EL (cell line): Measurements from ENCODE around the gene HRC.
"Not testable (repeated sequence)": the region's sequence is repeated elsewhere in the genome, so short reads cannot be mapped to it uniquely, and the experiment has no call there.

Experiments used
- DNase-seq: peaks from one replicate; pipeline ENCODE4 v3.0.0-alpha.2; 2016

The HRC gene

DNA sequence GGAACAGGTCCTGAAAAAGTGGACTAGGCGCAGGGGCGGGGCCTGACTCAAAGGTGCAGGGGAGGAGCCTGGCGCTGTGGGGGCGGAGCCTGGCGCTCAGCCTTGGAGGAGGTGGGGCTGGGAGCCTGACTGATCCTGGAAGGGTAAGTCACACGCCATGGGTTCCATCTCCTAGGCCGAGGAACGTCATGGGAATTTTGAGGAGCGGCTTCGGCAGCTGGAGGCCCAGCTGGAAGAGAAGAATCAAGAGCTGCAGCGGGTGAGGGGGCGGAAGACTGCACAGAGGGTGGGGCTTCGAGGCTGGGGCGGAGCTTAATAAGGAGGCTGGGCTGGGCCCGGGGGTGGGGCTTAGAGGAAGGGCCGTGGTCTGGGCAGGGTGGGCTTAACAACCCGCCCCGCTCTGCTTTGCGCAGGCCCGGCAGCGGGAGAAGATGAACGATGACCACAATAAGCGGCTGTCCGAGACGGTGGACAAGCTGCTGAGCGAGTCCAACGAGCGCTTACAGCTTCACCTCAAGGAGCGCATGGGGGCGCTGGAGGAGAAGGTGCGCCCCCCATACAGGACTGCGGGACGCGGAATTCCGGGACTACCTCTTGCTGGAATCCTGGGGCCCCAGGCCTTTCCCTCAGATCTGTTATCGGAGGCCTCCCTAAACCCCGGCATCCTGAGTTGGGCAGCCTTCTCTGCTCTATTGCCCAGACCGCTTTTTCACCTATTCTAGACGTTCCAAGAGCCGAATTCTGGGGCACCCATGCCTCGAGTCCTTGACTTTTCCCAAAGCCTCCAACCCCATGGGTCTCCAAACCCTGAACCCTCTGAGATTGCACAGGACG lies 21.4 kb downstream of the HRC start:
- peak; percentile 70 for DNase-seq

DNA sequence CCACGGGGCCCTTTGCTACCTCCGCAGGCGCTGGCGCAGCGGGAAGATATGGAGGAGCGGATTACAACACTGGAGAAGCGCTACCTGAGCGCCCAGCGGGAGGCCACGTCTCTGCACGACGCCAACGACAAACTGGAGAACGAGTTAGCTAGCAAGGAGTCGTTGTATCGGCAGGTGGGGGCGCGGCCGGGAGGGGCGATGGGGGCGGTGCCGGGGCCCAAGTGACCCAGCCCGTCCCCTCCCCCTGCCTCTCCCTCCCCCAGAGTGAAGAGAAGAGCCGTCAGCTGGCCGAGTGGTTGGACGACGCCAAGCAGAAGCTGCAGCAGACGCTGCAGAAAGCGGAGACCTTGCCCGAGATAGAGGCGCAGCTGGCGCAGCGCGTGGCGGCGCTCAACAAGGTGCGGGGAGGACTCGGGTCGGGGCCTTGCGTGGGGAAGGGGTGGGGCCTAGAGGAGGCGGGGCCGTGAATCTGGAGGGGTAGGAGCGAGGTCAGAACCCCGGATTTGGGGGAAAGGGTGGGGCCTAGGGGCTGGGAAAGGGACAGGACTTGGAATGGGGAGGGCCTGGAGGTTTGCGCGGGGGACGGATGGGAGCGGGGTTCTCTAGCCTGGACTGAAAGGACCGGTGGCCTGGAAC lies 22.1 kb downstream of the HRC start:
- DNase-seq = no peak

DNA sequence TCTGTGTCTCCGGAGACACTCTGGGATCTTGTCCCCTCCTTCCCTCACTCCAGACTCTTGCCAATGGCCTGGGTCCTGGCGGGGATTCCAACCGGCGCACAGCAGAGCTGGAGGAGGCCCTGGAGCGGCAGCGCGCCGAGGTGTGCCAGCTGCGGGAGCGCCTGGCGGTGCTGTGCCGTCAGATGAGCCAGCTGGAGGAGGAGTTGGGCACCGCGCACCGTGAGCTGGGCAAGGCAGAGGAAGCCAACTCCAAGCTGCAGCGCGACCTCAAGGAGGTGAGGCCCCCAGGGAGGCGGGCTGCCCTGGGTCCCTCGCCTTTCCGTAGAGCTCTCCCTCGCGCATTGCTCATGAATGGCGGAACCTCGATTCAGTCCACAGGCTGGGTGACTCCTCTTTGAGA lies 24.9 kb downstream of the HRC start:
- no peak for DNase-seq

DNA sequence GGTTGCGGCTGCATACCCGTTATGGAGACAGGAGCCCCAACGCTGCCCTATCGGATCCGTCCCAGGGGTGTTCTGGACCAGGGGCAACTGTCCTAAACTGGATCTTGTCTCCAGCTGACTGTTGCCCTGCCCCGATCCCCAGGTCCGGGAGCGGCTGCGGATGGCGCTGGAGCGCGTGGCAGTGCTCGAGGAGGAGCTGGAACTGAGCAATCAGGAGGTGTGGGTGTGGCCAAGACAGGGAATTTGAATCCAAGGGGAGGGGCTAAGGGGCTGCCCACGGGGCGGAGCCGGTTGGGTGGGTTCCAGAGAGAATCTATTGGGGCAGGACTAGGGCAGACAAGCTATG lies 26.0 kb downstream of the HRC start:
- DNase-seq = no peak

DNA sequence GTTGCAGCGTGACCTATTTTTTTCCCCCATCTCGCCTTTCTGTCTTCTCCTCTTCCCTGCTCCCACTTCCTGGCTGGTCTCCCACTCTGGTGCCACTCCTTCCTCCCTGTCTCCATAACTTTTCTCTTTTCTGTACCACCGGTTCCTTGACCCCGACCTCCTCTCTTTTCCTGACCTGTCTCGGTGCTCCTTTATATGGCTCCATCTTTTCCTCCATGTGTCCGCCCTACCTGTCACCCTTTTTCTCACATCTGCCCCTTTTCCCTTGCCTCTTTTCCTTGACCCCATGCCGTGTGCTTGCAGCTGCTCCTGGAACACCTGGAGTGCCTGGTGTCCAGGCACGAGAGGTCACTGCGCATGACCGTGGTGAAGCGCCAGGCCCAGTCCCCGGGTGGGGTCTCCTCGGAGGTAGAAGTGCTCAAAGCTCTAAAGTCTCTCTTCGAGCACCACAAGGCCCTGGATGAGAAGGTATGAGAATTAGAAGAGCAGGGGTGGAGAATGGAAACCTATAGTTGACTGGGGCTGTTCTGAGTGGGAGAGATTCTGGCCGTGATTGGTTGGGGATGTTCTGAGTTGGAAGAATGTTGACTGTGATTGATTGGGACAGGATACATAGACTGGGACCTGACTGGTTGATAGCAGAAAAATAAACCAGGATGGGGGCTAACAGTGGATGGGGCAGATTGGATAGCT lies 26.5 kb downstream of the HRC start:
- no peak for DNase-seq

DNA sequence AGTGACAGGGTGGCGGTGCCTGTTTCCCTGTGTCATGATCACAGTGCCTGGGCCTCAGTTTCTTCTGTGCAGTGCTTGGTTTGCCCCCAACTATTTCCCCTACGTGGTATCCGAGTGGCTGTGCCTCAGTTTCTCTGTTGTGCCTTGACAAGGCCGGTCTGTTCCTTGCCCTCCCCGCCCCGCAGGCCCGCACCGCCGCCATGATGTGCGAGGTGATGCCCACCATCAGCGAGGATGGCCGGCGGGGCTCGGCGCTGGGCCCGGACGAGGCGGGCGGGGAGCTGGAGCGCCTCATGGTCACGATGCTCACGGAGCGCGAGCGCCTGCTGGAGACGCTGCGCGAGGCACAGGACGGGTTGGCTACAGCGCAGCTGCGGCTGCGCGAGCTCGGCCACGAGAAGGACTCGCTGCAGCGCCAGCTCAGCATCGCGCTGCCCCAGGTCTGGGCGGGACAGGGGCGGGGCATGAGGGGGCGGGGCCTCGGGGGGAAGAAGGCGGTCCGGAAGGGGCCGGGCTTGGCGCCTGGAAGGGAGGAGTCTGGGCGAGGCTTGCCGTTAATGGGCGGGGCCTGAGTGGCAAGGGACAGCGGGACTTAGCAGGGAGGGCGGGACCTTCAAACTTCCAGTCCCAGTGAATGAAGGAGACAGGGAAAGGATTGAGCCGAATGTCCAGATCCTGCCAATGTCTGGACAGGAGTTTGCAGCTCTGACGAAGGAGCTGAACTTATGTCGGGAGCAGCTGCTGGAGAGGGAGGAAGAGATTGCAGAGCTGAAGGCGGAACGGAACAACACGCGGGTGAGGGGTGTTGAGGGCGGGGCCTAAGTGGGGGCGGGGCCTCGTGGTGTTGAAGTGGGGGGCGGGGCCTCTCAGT lies 27.3 kb downstream of the HRC start:
- peak; percentile 98 for DNase-seq

DNA sequence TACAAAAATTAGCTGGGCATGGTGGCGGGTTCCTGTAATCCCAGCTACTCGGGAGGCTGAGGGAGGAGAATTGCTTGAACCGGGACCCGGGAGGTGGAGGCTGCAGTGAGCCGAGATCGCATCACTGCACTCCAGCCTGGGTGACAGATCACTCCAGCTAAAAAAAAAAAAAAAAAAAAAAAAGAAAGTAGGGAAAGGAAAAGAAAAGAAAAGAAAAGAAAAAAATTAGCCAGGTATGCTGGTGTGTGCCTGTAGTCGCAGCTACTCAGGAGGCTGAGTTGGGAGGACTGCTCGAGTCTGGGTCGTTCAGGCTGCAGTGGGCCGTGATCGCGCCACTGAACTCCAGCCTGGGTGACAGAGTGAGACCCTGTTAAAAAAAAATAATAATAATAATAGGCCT lies 28.0 kb downstream of the HRC start:
- DNase-seq = not testable (repeated sequence)

DNA sequence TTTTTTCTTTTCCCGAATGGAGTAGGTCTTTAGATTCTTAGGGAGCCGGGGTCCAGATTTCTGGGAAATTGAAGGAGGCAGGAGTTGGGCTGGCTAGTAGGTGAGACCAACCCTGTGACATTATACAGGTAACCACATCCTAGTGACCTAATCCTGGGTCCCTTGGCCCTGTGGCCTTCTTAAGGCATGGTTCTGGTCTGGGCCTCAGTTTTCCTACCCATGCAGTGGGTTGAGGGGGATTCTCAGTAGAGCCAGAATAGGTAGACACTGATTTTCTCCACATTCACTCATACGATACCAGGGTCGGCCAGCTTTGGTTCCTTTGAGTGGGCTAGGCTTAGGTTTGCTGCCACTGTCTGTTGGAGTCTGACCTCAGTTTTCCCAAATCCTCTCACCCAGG lies 28.6 kb downstream of the HRC start:
- no peak for DNase-seq

DNA sequence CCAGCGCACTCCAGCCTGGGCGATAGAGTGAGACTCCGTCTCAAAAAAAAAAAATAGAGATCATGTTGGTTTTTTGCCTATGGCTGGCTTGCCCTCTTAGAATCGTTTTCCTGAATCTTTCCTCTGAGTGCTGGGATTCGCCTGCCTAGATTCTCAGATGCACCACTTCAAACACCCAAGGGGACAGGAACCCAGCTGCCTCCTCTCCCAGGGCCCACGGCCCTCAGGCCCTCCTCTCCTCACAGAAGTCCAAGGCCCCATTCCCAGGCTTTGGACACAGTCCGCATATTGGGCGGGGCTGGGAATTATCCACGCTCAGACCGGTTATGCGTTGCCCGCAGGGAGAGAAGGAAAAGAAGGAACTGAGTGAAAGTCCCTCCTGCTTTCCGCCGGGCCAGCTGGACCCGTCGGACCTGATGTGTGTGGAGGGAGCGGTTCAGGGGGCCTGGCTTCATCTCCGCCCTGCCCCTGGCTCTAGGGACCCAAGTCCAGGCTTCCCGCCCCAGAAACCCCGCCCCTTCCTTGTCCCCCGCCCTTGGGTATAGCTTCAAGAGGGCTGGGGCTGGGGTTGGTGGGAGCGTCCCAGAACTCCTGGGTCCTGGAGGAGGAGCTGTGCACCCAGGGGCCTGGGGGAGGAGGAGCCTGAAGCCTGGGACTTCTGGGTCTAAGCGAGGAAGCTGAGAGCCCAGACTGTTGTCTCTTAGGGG lies 30.0 kb downstream of the HRC start:
- DNase-seq = no peak

DNA sequence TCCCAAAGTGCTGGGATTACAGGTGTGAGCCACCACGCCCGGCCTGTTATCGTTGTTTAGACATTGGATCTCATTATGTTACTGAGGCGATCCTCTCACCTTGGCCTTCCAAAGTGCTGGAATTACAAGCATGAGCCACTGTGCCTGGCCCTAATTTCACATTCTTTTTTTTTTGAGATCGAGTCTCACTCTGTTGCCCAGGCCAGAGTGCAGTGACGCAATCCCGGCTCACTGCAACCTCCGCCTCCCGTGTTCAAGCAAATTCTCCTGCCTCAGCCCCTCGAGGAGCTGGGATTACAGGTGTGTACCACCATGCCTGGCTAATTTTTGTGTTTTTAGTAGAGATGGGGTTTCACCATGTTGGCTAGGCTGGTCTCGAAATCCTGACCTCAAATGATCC lies 31.9 kb downstream of the HRC start:
- not testable (repeated sequence) for DNase-seq

DNA sequence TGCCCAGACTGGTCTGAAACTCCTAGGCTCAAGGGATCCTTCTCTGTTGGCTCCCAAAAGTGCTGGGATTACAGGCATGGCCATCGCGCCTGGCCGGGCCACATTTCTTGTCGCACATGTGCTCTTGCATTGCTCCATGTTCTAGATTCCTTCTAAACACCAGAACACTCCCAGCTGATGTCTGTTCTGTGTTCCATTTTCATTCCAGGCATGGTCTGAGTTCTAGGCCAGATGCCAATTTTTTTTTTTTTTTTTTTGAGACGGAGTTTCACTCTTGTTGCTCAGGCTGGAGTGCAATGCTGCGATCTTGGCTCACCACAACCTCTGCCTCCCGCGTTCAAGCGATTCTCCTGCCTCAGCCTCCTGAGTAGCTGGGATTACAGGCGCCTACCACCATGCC lies 33.4 kb downstream of the HRC start:
- not testable (repeated sequence) for DNase-seq

DNA sequence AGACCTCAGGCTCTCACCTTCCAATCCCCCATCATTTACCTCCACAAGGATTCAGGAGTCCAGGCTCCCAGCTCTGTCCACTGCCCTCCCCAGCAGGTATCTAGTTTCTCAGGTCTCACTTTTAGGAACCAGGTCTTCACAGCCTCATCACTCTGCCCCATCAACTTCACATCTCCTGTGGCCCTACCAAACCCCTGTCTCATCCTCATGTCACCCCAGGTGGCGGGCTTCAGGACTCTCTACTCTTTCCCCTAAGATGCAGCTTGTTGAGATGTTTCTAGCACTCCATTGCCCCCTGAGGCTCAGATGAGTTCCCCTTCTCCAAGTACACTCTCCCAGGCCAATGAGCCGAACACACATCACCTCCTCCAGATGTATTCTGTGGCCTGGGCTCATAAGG lies 34.3 kb downstream of the HRC start:
- no peak for DNase-seq

DNA sequence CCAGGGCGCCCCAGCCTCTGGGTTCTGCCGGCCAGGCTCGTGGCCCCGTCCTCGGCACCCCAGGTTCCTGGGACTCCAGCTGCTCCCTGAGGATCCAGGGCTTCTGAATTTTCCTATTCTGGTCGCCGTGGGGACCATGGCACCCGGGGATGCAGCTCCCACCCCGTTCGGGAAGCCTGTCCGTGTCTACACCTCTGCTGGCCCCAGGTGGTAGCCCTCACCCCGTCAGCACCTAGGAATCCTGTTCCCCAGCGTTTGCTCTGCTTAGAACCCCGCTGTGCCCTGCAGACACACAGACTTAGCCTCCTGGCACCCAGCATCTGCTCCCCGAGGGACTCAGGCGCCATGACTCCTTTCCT lies 34.9 kb downstream of the HRC start:
- no peak for DNase-seq

DNA sequence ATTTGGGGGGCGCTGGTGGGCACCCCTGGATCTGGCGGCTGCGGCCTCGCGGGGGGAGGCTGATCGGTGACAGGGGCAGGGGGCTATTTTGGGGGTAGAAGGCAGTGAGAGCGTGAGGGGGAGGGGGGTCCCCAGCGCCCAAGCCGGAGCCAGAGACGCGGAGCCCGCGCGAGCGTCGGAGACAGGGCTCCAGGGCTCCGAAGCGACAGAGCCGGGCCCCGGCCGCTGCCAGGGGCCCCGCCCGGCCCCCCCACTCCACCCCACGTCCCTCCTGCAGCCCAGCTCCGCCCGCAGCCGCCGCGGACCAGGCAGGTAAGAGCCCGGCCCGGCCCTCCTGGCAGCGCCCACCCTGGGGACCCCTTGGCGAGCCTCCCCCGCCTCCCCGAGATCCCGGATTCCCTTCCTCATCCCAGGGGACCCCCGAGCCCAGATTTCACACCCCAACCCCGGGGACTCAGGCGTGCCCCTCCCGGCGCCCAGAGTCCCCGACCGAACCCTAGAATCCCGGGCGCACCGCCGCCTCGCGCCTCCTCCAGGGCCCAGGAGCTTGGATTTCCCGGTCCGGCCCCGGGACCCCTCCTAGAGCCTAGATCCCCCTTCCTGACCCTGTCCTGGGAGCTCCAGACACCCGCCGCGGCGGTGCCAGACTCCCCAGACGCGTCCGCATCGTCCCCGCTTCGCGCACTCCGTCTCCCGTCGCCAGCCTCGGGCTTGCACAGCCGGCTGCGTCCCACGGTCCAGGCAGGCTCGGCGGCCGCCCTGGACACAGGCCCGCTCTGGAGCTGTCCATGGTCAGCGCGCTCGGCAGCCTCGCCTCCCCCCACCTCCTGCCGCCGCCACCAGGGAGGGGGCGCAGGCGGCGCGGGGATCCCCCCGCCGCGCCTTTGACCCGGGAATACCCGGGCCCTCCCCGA lies 35.5 kb downstream of the HRC start, which contains the start of gene PPFIA3:
TSS of gene PPFIA3 (plus strand) at position 134 of the 914 bp plus-strand sequence. CDS start 8,330 bp downstream, outside the sequence.
- DNase-seq = peak; percentile 62

DNA sequence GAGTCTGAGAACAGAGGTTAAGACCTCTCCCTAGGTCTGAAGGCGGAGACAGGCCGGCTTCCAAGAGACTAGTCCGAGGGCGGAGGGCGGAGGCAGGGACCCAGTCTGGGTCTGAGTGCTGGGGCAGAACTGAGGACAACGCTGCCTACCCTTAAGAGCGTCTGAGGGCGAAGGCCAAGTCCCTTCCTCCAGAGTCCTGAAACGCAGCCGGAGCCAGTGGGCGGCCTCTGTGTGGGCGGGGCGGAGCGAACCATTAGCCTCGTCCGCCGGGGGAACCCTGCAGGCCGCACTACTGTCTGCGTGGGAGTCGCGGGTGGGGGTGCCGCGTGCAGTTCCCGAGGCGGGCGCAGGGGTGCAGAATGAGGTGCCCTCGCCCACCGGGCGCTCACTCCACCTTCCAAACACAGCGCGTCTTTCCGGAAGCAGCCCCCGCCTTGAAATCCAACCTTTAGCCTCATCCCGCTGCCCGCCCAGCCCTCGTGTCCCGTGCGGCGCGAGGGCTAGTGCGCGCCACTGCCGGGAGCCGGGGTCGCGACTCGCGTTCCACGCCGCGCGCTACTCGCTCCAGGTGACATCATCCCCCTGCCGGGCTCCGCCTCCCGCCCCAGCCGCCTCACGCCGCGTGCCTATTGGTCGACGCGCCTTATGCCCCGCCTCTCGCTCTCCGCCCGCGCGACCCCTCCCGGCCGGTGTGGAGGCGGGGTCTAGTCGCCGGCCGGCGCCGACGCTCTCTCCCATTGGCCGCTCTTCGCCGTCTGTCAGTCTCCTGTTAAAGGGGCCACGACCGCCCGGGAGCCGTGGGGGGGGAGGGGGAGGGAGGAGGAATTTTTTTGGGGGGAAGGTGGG lies 36.4 kb downstream of the HRC start, which contains the start of gene C19orf73:
TSS of gene C19orf73 (minus strand) at position 579 of the 846 bp plus-strand sequence. CDS start at position 458, 121 bp downstream.
- DNase-seq = peak; percentile 93

DNA sequence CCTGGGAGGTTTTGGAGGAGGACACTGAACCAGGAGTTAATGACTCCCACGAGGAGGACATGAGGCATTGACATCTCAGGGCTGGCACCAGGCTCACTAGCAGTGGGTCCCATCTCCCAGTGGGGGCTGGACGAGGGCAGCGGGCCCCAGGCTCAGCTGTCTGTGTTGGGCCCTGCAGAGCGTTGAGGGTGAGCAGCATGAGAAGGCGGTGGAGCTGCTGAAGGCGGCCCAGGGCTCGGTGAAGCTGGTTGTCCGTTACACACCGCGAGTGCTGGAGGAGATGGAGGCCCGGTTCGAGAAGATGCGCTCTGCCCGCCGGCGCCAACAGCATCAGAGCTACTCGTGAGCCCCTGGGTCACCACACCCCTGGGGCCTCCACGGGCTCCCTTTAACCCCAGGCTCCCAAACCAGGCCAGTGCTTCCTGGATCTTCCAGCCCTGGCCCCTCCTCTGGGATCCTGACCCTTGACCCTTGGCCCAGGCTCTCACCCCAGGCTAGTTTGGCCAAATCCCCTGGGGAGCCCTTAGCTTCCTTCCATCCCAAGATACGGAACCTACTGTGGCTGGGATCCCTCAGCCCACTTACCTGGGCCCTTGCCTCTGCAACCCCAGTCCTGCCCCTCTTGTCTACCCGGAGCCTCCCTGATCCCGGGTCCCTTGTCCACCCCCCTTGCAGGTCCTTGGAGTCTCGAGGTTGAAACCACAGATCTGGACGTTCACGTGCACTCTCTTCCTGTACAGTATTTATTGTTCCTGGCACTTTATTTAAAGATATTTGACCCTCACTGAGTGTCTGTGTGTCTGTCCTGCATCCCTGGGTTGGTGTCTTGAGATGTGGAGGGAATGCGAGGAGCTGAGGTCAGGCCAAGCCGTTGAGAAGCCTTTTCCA lies 37.3 kb downstream of the HRC start:
- no peak for DNase-seq

DNA sequence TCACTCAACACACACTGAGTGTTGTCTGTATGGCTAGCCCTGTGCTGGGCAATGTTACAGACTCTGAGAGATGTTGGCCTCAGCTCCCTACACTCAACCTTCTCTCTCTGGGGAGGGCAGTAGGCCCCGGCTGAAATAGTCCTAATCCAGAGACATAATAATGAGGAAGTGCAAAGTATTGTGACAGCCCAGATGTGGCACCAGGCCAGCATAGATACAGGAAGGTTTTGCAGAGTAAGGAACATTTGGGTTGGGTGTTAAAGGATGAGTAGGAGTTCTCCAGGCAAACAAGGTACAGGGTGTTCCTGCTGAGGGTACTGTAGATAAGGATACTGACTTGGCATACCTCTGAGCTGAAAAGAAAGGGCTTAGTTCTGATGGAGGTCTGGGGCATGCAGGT lies 38.7 kb downstream of the HRC start:
- DNase-seq = no peak

DNA sequence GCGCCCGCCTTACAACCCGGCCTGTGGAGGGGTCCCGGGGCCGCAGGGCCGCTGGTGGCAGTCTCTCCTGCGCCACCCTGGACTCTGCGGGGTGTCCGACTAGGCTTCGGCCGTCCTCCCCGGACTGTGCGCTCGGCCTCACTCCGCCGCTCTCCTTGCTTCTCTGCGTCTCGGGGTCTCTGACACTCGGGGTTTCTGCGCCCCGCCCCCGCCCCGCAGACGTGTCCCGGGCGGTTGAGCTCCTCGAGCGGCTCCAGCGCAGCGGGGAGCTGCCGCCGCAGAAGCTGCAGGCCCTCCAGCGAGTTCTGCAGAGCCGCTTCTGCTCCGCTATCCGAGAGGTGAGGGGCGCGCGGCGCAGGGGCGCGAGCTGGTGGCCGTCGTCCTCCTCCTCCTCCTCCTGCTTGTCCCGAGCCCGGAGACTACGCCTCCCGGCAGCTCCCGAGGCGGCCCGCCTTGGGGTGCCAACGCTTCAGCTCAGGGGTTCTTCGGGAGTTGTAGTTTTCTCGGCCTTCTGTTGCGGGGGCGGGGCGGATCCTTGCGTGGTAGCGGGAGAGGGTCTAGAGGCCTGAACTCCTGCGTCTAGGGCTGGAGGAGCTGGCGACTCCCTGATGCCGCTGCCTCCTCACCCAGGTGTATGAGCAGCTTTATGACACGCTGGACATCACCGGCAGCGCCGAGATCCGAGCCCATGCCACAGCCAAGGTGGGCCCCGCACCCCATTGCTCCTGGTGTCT lies 40.4 kb downstream of the HRC start:
- peak; percentile 64 for DNase-seq
